ENCODE measurements around the gene SLC16A2.

The SLC16A2 gene

GRCh38 chrX:74445099-74445498, 23.8 kb downstream of the SLC16A2 start:
- no peak for ATAC-seq
- TF ChIP-seq BACH2 (CRISPR knock-in tag; IDR thresholded peaks at IDR 0.05; ENCODE audit: borderline replicate concordance) = no peak
- no peak for TF ChIP-seq ZFP30 (CRISPR knock-in tag; IDR thresholded peaks at IDR 0.05)

- no peak for ATAC-seq
- TF ChIP-seq ZNF70 (CRISPR knock-in tag; IDR thresholded peaks at IDR 0.05) (no peak), ZC3H10 (CRISPR knock-in tag; IDR thresholded peaks at IDR 0.05) (no peak), GLIS3 (CRISPR knock-in tag; IDR thresholded peaks at IDR 0.05) (no peak), POU6F1 (CRISPR knock-in tag; IDR thresholded peaks at IDR 0.05; ENCODE audit: borderline replicate concordance, low read depth) (no peak), ZFP3 (CRISPR knock-in tag; IDR thresholded peaks at IDR 0.05) (no peak), ESRRG (CRISPR knock-in tag; IDR thresholded peaks at IDR 0.05) (no peak), PPARA (CRISPR knock-in tag; IDR thresholded peaks at IDR 0.05; ENCODE audit: borderline replicate concordance) (no peak), SNAI2 (CRISPR knock-in tag; IDR thresholded peaks at IDR 0.05) (no peak), BACH2 (CRISPR knock-in tag; IDR thresholded peaks at IDR 0.05; ENCODE audit: borderline replicate concordance) (no peak)
Measured at GRCh38 chrX:74446876-74447275, 25.6 kb downstream of the SLC16A2 start.

- ATAC-seq = no peak
- no peak for TF ChIP-seq PATZ1 (CRISPR knock-in tag; IDR thresholded peaks at IDR 0.05; ENCODE audit: borderline replicate concordance)
- TF ChIP-seq ZFP30 (CRISPR knock-in tag; IDR thresholded peaks at IDR 0.05) = no peak
- no peak for TF ChIP-seq ISL1 (CRISPR knock-in tag; IDR thresholded peaks at IDR 0.05)
- no peak for TF ChIP-seq ZNF8 (CRISPR knock-in tag; IDR thresholded peaks at IDR 0.05)
- TF ChIP-seq POU6F1 (CRISPR knock-in tag; IDR thresholded peaks at IDR 0.05; ENCODE audit: borderline replicate concordance, low read depth) = no peak
- no peak for TF ChIP-seq CSDC2 (CRISPR knock-in tag; IDR thresholded peaks at IDR 0.05)
- TF ChIP-seq ZC3H10 (CRISPR knock-in tag; IDR thresholded peaks at IDR 0.05) = no peak
- no peak for TF ChIP-seq TSHZ2 (CRISPR knock-in tag; IDR thresholded peaks at IDR 0.05)
- no peak for TF ChIP-seq PPARA (CRISPR knock-in tag; IDR thresholded peaks at IDR 0.05; ENCODE audit: borderline replicate concordance)
- TF ChIP-seq TCF4 (CRISPR knock-in tag; IDR thresholded peaks at IDR 0.05; ENCODE audit: borderline replicate concordance) = no peak
- no peak for TF ChIP-seq ESRRG (CRISPR knock-in tag; IDR thresholded peaks at IDR 0.05)
Measured at GRCh38 chrX:74448669-74449068, 27.4 kb downstream of the SLC16A2 start.

- no peak for ATAC-seq
- TF ChIP-seq RARB (CRISPR knock-in tag; IDR thresholded peaks at IDR 0.05) = no peak
- TF ChIP-seq SNAI2 (CRISPR knock-in tag; IDR thresholded peaks at IDR 0.05) = no peak
- no peak for TF ChIP-seq BACH2 (CRISPR knock-in tag; IDR thresholded peaks at IDR 0.05; ENCODE audit: borderline replicate concordance)
- no peak for TF ChIP-seq CREB5 (CRISPR knock-in tag; IDR thresholded peaks at IDR 0.05; ENCODE audit: low read depth)
- no peak for TF ChIP-seq ZFP3 (CRISPR knock-in tag; IDR thresholded peaks at IDR 0.05)
- no peak for TF ChIP-seq PPARA (CRISPR knock-in tag; IDR thresholded peaks at IDR 0.05; ENCODE audit: borderline replicate concordance)
- no peak for TF ChIP-seq ZNF70 (CRISPR knock-in tag; IDR thresholded peaks at IDR 0.05)
- TF ChIP-seq ZNF8 (CRISPR knock-in tag; IDR thresholded peaks at IDR 0.05) = no peak
Measured at GRCh38 chrX:74449322-74449936, 28.1 kb downstream of the SLC16A2 start.

All from SK-N-SH treated with all-trans-retinoic acid at 6 μM for 48 hours (cell line).